Measurements from ENCODE around the gene TMEM247.

DNA sequence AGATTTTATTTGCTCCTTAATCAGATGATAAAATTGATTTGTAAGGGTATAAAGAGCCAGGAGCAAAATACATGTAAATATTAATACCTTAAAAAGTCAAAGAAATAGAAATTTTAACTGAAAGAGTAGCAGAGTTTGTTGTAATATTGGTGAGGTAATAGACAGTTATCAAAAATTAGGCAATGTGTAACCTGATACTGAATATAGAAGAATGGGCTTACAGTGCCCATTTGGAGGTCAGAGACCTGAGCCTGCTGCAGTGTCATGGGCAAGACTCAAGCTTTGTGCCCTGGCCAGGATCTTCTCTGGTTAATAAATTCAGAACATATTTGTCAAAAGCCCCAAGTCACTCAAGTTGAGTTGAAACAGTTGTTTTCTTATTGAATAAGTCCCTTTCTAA lies 29.7 kb upstream of the TMEM247 start:
- TF ChIP-seq EZH2 (IDR thresholded peaks at IDR 0.05; ENCODE audit: insufficient read depth, low read length), result no peak
- TF ChIP-seq, protein P1, sequence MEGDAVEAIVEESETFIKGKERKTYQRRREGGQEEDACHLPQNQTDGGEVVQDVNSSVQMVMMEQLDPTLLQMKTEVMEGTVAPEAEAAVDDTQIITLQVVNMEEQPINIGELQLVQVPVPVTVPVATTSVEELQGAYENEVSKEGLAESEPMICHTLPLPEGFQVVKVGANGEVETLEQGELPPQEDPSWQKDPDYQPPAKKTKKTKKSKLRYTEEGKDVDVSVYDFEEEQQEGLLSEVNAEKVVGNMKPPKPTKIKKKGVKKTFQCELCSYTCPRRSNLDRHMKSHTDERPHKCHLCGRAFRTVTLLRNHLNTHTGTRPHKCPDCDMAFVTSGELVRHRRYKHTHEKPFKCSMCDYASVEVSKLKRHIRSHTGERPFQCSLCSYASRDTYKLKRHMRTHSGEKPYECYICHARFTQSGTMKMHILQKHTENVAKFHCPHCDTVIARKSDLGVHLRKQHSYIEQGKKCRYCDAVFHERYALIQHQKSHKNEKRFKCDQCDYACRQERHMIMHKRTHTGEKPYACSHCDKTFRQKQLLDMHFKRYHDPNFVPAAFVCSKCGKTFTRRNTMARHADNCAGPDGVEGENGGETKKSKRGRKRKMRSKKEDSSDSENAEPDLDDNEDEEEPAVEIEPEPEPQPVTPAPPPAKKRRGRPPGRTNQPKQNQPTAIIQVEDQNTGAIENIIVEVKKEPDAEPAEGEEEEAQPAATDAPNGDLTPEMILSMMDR (IDR thresholded peaks at IDR 0.05; ENCODE audit: insufficient read depth, low read depth, low read length), result no peak

Measured in astrocyte (in vitro differentiated cells and primary cell).